D341Med (cell line): ENCODE measurements around the gene SEMA3D.

Experiments used
- DNase-seq: peaks from one replicate; pipeline ENCODE4 v3.0.0; 2012; ENCODE audit warnings: low spot score

The SEMA3D gene

GRCh38 chr7:85186521-85187241 lies at the start of gene SEMA3D:
Gene SEMA3D, minus strand, starts transcription at chr7:85187056. Its CDS starts 65,165 bp downstream, at chr7:85121891.
- peak; percentile 93 for DNase-seq

- no peak for DNase-seq
Measured at GRCh38 chr7:85234730-85235129, 47.9 kb upstream of the SEMA3D start.

- no peak for DNase-seq
Measured at GRCh38 chr7:85232068-85232467, 45.2 kb upstream of the SEMA3D start.

- DNase-seq, result no peak
Measured at GRCh38 chr7:85230623-85231022, 43.8 kb upstream of the SEMA3D start.

- no peak for DNase-seq
Measured at GRCh38 chr7:85229544-85229943, 42.7 kb upstream of the SEMA3D start.

GRCh38 chr7:85226361-85227085 lies 39.7 kb upstream of the SEMA3D start:
- no peak for DNase-seq

GRCh38 chr7:85224171-85224570 lies 37.3 kb upstream of the SEMA3D start:
- no peak for DNase-seq

- no peak for DNase-seq
Measured at GRCh38 chr7:85222522-85222921, 35.7 kb upstream of the SEMA3D start.

GRCh38 chr7:85221796-85222195 lies 34.9 kb upstream of the SEMA3D start:
- DNase-seq, result no peak

GRCh38 chr7:85220651-85221050 lies 33.8 kb upstream of the SEMA3D start:
- DNase-seq, result no peak

GRCh38 chr7:85220023-85220422 lies 33.2 kb upstream of the SEMA3D start:
- DNase-seq, result no peak

GRCh38 chr7:85217085-85217484 lies 30.2 kb upstream of the SEMA3D start:
- no peak for DNase-seq

GRCh38 chr7:85215098-85215497 lies 28.2 kb upstream of the SEMA3D start:
- DNase-seq, result no peak

GRCh38 chr7:85213500-85213899 lies 26.6 kb upstream of the SEMA3D start:
- DNase-seq, result no peak

GRCh38 chr7:85205754-85206153 lies 18.9 kb upstream of the SEMA3D start:
- no peak for DNase-seq

- DNase-seq, result no peak
Measured at GRCh38 chr7:85204496-85204895, 17.6 kb upstream of the SEMA3D start.

GRCh38 chr7:85204061-85204460 lies 17.2 kb upstream of the SEMA3D start:
- no peak for DNase-seq

GRCh38 chr7:85201209-85201608 lies 14.4 kb upstream of the SEMA3D start:
- no peak for DNase-seq

GRCh38 chr7:85196696-85197095 lies 9.8 kb upstream of the SEMA3D start:
- DNase-seq, result no peak

GRCh38 chr7:85191383-85191782 lies 4.5 kb upstream of the SEMA3D start:
- DNase-seq, result peak; percentile 10

- DNase-seq, result peak; percentile 71
Measured at GRCh38 chr7:85186083-85186520, 754 bp downstream of the SEMA3D start.

GRCh38 chr7:85185424-85186082 lies 1.3 kb downstream of the SEMA3D start:
- peak; percentile 65 for DNase-seq
